ENCODE data around the gene PAH. TPM values are rescaled to one million over a fixed set of nuclear protein-coding genes. Genes with fewer than 3 reads are reported as not detected.

Gene PAH
- total and polyA plus RNA-seq, 10 donors: 0.09 TPM; not detected in 9

DNA sequence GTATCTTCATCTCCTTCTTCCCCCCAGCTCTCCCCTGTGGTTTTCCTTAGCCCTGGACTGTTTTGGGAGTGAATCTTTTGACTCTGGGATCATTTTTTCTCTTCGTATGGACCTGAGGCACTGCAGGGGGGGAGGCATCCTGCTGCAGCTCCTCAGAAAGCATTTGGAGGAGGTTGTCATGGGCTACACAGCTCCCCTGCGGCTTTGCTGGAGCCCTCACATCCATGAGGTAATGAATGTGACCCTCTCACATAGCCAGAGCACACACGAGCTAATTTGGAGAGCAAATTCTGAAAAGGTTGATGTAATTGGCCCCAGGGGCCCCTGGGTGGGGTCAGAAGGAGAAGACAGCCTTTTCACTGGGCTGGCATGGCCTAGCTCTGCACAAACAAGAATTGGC lies 110.9 kb downstream of the PAH start:
- intact Hi-C loops (cut with DNase I; ENCODE audit: low total_unique reads): no loop called here
- H3K9me3 ChIP-seq: no peaks in the 10 kb centered on the region
- H3K4me3 ChIP-seq: no peak overlapping the region
- peaks cover 0 to 12% (median 0%) of the 10 kb centered on the region in 7 donors for H3K27me3 ChIP-seq (replicated peaks in 1 of 7)
- 36 to 46% (median 41%) methylated on average over 3 of the region's 3 CpGs for WGBS, 5 donors
- H3K27ac ChIP-seq: no peak overlapping the region
- H3K36me3 ChIP-seq: no peaks in the 10 kb centered on the region
- H3K4me1 ChIP-seq: no peaks in the 10 kb centered on the region
- TF ChIP-seq, protein P1, sequence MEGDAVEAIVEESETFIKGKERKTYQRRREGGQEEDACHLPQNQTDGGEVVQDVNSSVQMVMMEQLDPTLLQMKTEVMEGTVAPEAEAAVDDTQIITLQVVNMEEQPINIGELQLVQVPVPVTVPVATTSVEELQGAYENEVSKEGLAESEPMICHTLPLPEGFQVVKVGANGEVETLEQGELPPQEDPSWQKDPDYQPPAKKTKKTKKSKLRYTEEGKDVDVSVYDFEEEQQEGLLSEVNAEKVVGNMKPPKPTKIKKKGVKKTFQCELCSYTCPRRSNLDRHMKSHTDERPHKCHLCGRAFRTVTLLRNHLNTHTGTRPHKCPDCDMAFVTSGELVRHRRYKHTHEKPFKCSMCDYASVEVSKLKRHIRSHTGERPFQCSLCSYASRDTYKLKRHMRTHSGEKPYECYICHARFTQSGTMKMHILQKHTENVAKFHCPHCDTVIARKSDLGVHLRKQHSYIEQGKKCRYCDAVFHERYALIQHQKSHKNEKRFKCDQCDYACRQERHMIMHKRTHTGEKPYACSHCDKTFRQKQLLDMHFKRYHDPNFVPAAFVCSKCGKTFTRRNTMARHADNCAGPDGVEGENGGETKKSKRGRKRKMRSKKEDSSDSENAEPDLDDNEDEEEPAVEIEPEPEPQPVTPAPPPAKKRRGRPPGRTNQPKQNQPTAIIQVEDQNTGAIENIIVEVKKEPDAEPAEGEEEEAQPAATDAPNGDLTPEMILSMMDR (IDR thresholded peaks at IDR 0.05 in 8 of 11, conservative IDR thresholded peaks at IDR 0.05 in 3 of 11): no peak
- TF ChIP-seq POLR2A (IDR thresholded peaks at IDR 0.05): no peak
- TF ChIP-seq POLR2AphosphoS5 (IDR thresholded peaks at IDR 0.05): no peak
- no peak for DNase-seq

DNA sequence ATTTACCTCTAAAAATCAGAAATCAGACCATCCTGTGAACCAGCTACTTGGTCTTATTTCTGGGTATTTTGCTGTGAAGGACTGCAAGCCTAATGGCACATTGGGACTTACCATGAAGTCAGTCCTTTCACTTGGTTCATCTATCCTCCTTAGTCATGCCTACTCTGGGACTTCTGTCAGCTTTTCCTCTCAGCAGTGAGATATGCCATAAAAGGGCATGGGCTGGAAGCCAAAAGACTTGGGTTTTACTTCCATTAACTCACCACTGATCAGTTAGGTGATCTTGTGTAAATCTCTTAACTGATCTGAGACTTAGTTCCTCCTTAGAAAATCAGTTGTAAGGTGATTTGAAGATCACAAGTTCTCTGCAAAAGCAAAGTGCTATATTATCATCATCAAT lies 116.5 kb downstream of the PAH start:
- intact Hi-C loops (cut with DNase I; ENCODE audit: low total_unique reads): no loop called here
- no peak for DNase-seq
- Histone ChIP-seq H3K27ac (no peak overlapping the region), H3K36me3 (no peaks in the 10 kb centered on the region), H3K4me1 (no peaks in the 10 kb centered on the region), H3K27me3 (replicated peaks in 1 of 7) (no peaks in the 10 kb centered on the region), H3K4me3 (no peak overlapping the region), H3K9me3 (no peaks in the 10 kb centered on the region)
- TF ChIP-seq, protein P1 (IDR thresholded peaks at IDR 0.05 in 8 of 11, conservative IDR thresholded peaks at IDR 0.05 in 3 of 11): no peak

DNA sequence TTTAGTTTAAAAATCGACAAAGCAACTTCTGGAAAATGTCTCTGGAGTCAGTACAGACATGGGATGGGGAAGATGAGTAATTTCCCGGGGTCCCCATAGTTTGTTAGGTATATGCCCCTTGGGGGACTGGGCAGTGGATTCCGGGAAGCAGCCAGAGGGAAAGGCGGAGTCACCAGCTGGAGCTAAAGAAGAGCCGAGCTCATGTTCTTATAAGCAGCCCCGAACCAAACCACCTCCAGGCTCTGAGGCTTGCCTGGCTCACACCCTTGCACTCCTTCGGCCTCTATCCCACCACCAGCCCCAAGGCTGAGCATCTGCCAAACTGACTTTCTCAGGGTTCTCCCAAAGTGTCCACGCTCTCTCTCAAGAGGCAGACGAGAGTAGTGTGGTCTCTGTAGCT lies 117.8 kb downstream of the PAH start:
- Histone ChIP-seq H3K36me3 (no peaks in the 10 kb centered on the region), H3K27ac (no peak overlapping the region), H3K27me3 (replicated peaks in 1 of 7) (peaks cover 0 to 4% (median 0%) of the 10 kb centered on the region in 7 donors), H3K4me3 (no peak overlapping the region), H3K9me3 (no peaks in the 10 kb centered on the region), H3K4me1 (no peaks in the 10 kb centered on the region)
- TF ChIP-seq, protein P1 (IDR thresholded peaks at IDR 0.05 in 8 of 11, conservative IDR thresholded peaks at IDR 0.05 in 3 of 11): no peak
- no peak for TF ChIP-seq POLR2AphosphoS5 (IDR thresholded peaks at IDR 0.05)
- TF ChIP-seq POLR2A (IDR thresholded peaks at IDR 0.05): no peak
- 69 to 79% (median 76%) methylated on average over 8 to 9 of the region's 9 CpGs for WGBS, 5 donors
- DNase-seq: no peak
- intact Hi-C loops (cut with DNase I; ENCODE audit: low total_unique reads): no loop called here

DNA sequence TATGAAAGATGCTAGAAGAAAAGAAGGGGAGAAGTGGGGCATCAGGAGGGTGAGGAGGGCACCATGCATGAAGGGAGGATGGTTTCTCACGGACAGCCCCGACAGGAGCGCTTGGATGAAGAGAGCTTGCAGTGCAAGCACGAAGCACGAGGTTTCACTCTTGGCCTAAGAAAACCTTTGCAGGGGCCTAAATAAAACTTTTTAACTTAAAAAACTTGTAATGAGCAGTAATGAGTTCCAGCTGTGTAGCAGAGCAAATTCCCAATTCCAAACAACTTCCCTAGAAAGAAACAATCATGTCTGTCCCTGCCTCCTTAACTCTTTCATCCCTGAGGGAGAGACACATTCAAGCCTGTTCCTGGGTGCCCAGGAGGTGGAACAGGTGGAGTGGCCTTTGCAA lies 119.5 kb downstream of the PAH start:
- H3K4me3 ChIP-seq: no peak overlapping the region
- intact Hi-C loops (cut with DNase I; ENCODE audit: low total_unique reads): no loop called here
- H3K9me3 ChIP-seq: no peaks in the 10 kb centered on the region
- H3K36me3 ChIP-seq: no peaks in the 10 kb centered on the region
- DNase-seq: no peak
- H3K4me1 ChIP-seq: no peaks in the 10 kb centered on the region
- WGBS, 5 donors: 67 to 81% (median 71%) methylated on average over 5 of the region's 5 CpGs
- no peak overlapping the region for H3K27ac ChIP-seq
- H3K27me3 ChIP-seq (replicated peaks in 1 of 7): peaks cover 0 to 11% (median 0%) of the 10 kb centered on the region in 7 donors
- no peak for TF ChIP-seq POLR2AphosphoS5 (IDR thresholded peaks at IDR 0.05)
- TF ChIP-seq, protein P1 (IDR thresholded peaks at IDR 0.05 in 8 of 11, conservative IDR thresholded peaks at IDR 0.05 in 3 of 11): no peak
- no peak for TF ChIP-seq POLR2A (IDR thresholded peaks at IDR 0.05)
